NCI-H345 treated with DMSO at 0.1 percent for 48 hours (cell line): Measurements from ENCODE around the gene LRRC40.

Experiments
- DNase-seq: peaks from one replicate; lab custom pipeline; 2025; ENCODE audit not compliant: unreplicated experiment; lab: John Stamatoyannopoulos, UW

Gene LRRC40

DNA sequence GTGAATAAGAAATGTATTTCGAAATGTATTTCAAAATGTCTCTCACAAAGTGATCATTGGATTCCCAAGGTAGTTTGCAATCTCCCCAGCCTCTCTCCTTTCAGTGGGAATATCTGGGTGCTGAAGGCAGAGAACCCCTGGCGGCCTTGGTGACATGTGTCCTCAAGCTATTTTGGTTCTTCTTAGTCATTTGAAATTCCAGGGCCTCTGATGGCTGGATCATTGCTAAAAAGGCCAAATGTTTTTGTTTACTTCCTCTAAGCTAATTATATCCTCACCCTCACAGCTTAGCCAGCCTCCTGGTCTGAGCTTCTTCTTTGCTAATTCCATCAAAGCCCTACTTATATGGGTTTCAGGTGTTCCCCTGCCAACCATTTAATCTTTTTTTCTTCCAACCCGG, 71.2 kb downstream of the LRRC40 start:
- no peak for DNase-seq

DNA sequence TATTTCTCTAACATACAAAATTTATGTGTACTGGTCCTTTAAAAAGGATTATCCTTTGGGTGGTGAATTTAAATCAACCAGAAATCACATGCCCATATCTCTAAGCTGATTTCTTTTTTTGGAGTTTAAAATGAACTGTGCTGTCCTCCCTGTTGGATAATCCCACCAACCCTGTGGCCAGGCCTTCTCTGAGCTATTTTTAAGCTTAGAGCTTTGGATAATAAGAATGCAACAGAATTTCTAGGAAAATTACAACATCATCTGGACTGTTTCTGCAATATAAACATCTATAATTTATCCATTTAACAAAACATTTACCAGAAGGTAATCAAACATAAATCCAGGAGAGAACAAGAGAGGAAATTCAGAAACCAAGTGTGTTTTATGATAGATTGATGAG, 88.3 kb downstream of the LRRC40 start:
- DNase-seq, result no peak

DNA sequence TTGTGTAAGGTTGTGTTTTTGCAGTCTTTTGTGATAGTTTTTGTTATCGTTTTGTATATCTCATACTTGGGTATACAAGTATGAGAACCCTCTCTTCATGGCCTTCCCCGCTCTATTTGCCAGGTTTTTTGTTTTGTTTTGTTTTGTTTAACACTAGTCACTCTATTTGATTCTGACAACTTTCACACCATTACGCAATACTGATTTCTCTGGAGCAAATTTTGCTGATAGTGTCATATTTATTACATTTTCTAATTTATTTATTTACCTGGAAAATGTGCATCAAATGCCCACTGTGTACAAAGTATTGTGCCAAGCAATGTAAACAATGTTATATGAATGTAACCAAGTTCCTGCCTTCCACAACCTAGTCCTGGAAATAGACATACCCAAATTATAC, 90.1 kb downstream of the LRRC40 start:
- DNase-seq, result no peak

DNA sequence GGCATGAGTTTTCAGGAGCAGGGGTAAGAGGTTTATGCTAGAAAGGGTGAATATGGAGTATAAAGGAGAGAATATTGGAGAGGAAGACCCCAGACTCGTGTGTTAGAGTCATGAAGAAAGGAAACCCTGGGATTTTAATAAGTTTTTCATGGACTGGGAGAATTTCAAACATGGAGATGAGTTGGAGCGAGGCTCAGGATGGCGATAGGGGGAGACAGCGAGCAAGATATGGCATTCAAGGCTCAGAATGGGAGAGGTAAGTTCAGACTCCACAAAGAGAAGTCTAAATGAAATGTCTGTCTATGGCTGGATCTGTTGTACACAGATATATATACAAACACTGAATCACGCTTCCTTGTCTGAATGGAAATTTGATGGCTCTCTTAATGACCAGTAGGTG, 92.5 kb downstream of the LRRC40 start:
- no peak for DNase-seq

DNA sequence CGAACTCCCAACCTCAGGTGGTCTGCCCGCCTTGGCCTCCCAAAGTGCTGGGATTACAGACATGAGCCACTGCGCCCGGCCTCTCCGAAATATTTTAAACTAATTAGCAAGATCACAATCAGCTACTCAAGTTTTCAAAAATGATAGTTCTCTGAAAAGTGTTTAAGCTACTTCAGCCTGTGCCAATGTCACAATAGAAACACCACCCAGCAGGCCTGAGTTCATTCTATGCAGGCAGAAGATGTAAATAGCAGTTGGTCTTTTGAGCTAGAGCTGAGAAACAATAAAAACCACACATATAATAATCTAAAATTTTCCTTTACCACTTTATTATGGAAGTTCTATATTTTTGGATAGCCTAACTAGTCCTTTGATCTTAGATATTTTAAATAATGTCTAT, 96.1 kb downstream of the LRRC40 start:
- no peak for DNase-seq

DNA sequence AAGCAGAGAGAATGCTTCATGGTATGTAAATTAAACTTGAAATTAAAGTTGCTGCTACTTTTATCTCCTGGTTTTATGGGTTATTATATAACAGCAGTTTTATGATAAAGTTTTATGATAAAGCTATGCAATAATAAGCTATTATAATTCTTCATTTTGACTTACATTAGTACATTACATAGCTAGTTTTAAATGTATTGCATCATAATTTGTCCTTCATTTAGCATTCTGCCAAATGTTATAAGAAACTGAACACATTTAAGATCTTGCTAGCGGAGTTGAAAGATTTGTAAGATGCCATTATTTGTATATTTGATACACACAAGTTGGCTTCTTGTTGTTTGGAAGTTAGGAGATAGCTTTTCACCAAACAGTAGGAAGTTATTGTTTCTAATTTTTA, 101.6 kb downstream of the LRRC40 start:
- no peak for DNase-seq

DNA sequence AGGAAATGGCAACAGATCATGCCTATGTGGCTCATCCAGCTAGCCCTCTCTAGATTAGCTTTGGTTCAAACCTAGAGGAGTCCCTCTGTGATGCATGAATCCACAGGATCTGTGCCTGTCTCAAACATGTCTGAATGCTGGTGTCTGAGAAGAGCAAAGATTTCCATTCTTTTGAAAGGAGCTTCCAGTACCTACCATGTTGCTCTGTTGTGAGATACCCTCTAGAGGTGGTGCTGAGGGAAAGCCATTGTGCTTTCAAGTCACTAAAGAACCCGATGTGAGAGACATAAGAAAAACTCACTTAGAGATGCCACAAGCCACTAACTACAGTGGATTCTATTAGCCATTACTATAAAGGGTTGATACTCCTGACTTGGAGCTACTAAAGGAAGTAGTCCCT, 103.6 kb downstream of the LRRC40 start:
- no peak for DNase-seq

DNA sequence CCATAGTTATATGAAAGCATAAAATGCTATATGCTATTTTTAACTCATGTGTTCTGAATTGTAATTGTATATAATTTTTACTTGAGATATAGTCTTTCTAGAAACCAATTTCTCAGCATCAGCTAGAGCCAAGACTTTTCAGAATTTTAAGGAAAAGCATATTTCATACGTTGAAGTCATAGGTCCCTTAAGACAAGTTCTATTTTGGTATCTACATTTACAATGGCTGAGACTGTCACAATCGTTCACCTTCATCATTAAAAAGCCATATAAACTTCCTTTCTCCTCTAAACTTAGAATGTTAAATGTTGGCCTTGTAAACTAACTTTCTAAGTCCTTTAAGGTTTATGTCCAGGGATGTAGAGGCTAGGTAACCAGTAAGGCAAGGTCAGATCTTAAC, 104.1 kb downstream of the LRRC40 start:
- DNase-seq, result no peak
